Measurements from ENCODE around the gene PRDM16.
A peak's percentile ranks its signal among the peaks of the same experiment; 100 is the strongest.

PRDM16 gene

GRCh38 chr1:3054474-3054873, 14.5 kb upstream of the PRDM16 start:
- no peak overlapping the region for H3K27ac Mint-ChIP-seq
- no peaks in the 10 kb centered on the region for H3K4me1 Mint-ChIP-seq
- peaks cover 43% of the 10 kb centered on the region for H3K27me3 Mint-ChIP-seq
- no peaks in the 10 kb centered on the region for H3K36me3 Mint-ChIP-seq
- H3K9me3 Mint-ChIP-seq: peaks cover 8% of the 10 kb centered on the region
- DNase-seq: peak; percentile 7
- CTCF ChIA-PET: no interaction called here
- no peak overlapping the region for H3K4me3 Mint-ChIP-seq

GRCh38 chr1:3055051-3055450, 14.0 kb upstream of the PRDM16 start:
- no peak overlapping the region for H3K4me3 Mint-ChIP-seq
- CTCF ChIA-PET: no interaction called here
- H3K4me1 Mint-ChIP-seq: no peaks in the 10 kb centered on the region
- H3K9me3 Mint-ChIP-seq: peaks cover 8% of the 10 kb centered on the region
- no peaks in the 10 kb centered on the region for H3K36me3 Mint-ChIP-seq
- no peak overlapping the region for H3K27ac Mint-ChIP-seq
- peak; percentile 2 for DNase-seq
- H3K27me3 Mint-ChIP-seq: peaks cover 39% of the 10 kb centered on the region

- CTCF ChIA-PET: no interaction called here
- Mint-ChIP-seq H3K9me3 (peaks cover 8% of the 10 kb centered on the region), H3K36me3 (no peaks in the 10 kb centered on the region), H3K27me3 (peaks cover 42% of the 10 kb centered on the region), H3K4me3 (no peak overlapping the region), H3K27ac (no peak overlapping the region), H3K4me1 (no peaks in the 10 kb centered on the region)
- peak; percentile 8 for DNase-seq
These were observed 12.4 kb upstream of the PRDM16 start for GRCh38 chr1:3056641-3057040.

GRCh38 chr1:3058263-3059030, 10.6 kb upstream of the PRDM16 start:
- CTCF ChIA-PET: no interaction called here
- H3K4me1 Mint-ChIP-seq: no peaks in the 10 kb centered on the region
- no peaks in the 10 kb centered on the region for H3K9me3 Mint-ChIP-seq
- no peak overlapping the region for H3K4me3 Mint-ChIP-seq
- DNase-seq: peak; percentile 6
- no peak overlapping the region for H3K27ac Mint-ChIP-seq
- H3K27me3 Mint-ChIP-seq: peaks cover 42% of the 10 kb centered on the region
- H3K36me3 Mint-ChIP-seq: no peaks in the 10 kb centered on the region

GRCh38 chr1:3060127-3060526, 8.9 kb upstream of the PRDM16 start:
- no peaks in the 10 kb centered on the region for H3K9me3 Mint-ChIP-seq
- H3K36me3 Mint-ChIP-seq: no peaks in the 10 kb centered on the region
- DNase-seq: peak; percentile 8
- CTCF ChIA-PET: no interaction called here
- H3K4me3 Mint-ChIP-seq: no peak overlapping the region
- no peaks in the 10 kb centered on the region for H3K4me1 Mint-ChIP-seq
- no peak overlapping the region for H3K27ac Mint-ChIP-seq
- H3K27me3 Mint-ChIP-seq: peaks cover 36% of the 10 kb centered on the region

GRCh38 chr1:3060601-3061551, 8.1 kb upstream of the PRDM16 start:
- Mint-ChIP-seq H3K27me3 (peaks cover 44% of the 10 kb centered on the region), H3K27ac (no peak overlapping the region), H3K4me3 (no peak overlapping the region), H3K4me1 (no peaks in the 10 kb centered on the region), H3K36me3 (no peaks in the 10 kb centered on the region), H3K9me3 (no peaks in the 10 kb centered on the region)
- peak; percentile 8 for DNase-seq
- CTCF ChIA-PET: no interaction called here

GRCh38 chr1:3061566-3061965, 7.4 kb upstream of the PRDM16 start:
- Mint-ChIP-seq H3K27ac (no peak overlapping the region), H3K36me3 (no peaks in the 10 kb centered on the region), H3K4me3 (no peak overlapping the region), H3K27me3 (peaks cover 50% of the 10 kb centered on the region), H3K4me1 (no peaks in the 10 kb centered on the region), H3K9me3 (no peaks in the 10 kb centered on the region)
- CTCF ChIA-PET: no interaction called here
- DNase-seq: peak; percentile 10

GRCh38 chr1:3061981-3062615, 6.9 kb upstream of the PRDM16 start:
- no peak overlapping the region for H3K27ac Mint-ChIP-seq
- H3K36me3 Mint-ChIP-seq: no peaks in the 10 kb centered on the region
- no peak overlapping the region for H3K4me3 Mint-ChIP-seq
- H3K9me3 Mint-ChIP-seq: no peaks in the 10 kb centered on the region
- CTCF ChIA-PET: no interaction called here
- DNase-seq: peak; percentile 17
- no peaks in the 10 kb centered on the region for H3K4me1 Mint-ChIP-seq
- peaks cover 50% of the 10 kb centered on the region for H3K27me3 Mint-ChIP-seq

- Mint-ChIP-seq H3K4me1 (no peaks in the 10 kb centered on the region), H3K36me3 (no peaks in the 10 kb centered on the region), H3K27ac (no peak overlapping the region), H3K27me3 (peaks cover 57% of the 10 kb centered on the region), H3K4me3 (no peak overlapping the region), H3K9me3 (no peaks in the 10 kb centered on the region)
- CTCF ChIA-PET: no interaction called here
- peak; percentile 8 for DNase-seq
These were observed 6.2 kb upstream of the PRDM16 start for GRCh38 chr1:3062616-3063378.

- CTCF ChIA-PET: no interaction called here
- no peaks in the 10 kb centered on the region for H3K36me3 Mint-ChIP-seq
These were observed 5.4 kb upstream of the PRDM16 start for GRCh38 chr1:3063379-3064295.

GRCh38 chr1:3064296-3064850, 4.6 kb upstream of the PRDM16 start:
- H3K27ac Mint-ChIP-seq: no peak overlapping the region
- no peak overlapping the region for H3K4me3 Mint-ChIP-seq
- peaks cover 1% of the 10 kb centered on the region for H3K36me3 Mint-ChIP-seq
- peaks cover 68% of the 10 kb centered on the region for H3K27me3 Mint-ChIP-seq
- H3K9me3 Mint-ChIP-seq: no peaks in the 10 kb centered on the region
- peaks cover 3% of the 10 kb centered on the region for H3K4me1 Mint-ChIP-seq
- CTCF ChIA-PET: no interaction called here
- no peak for DNase-seq

More at GRCh38 chr1:3063379-3064295, 5.4 kb upstream of the PRDM16 start:
- Mint-ChIP-seq H3K27me3 (peaks cover 60% of the 10 kb centered on the region), H3K27ac (no peak overlapping the region), H3K4me1 (no peaks in the 10 kb centered on the region), H3K9me3 (no peaks in the 10 kb centered on the region), H3K4me3 (no peak overlapping the region)
- DNase-seq: peak; percentile 16

GRCh38 chr1:3064901-3065300, 4.1 kb upstream of the PRDM16 start:
- Mint-ChIP-seq H3K4me1 (peaks cover 3% of the 10 kb centered on the region), H3K27ac (no peak overlapping the region), H3K9me3 (no peaks in the 10 kb centered on the region), H3K27me3 (peaks cover 72% of the 10 kb centered on the region), H3K36me3 (peaks cover 1% of the 10 kb centered on the region), H3K4me3 (no peak overlapping the region)
- peak; percentile 8 for DNase-seq
- CTCF ChIA-PET: no interaction called here

GRCh38 chr1:3065396-3065795, 3.6 kb upstream of the PRDM16 start:
- Mint-ChIP-seq H3K9me3 (no peaks in the 10 kb centered on the region), H3K27me3 (peaks cover 72% of the 10 kb centered on the region), H3K36me3 (peaks cover 1% of the 10 kb centered on the region), H3K4me3 (no peak overlapping the region), H3K4me1 (peaks cover 3% of the 10 kb centered on the region), H3K27ac (no peak overlapping the region)
- peak; percentile 8 for DNase-seq
- CTCF ChIA-PET: no interaction called here

Measured in activated naive CD4-positive, alpha-beta T cell treated with anti-CD3 and anti-CD28 coated beads, Interleukin-2, amount 10 ng/mL, durations not matched to agents 7 days and 5 days (primary cell).